GM23248 (cell line): ENCODE results near the gene WWTR1.

Source experiments
- EZH2 ChIP-seq: fragments of 200-600 bp; sonication (generic); IDR thresholded peaks from 2 replicates; pipeline ENCODE4 v1.6.1; 2018; ENCODE audit warnings: antibody characterized with exemption, mild to moderate bottlenecking; ENCODE audit not compliant: insufficient read depth, poor library complexity, severe bottlenecking
- EZH2phosphoT487 ChIP-seq: fragments of 200-600 bp; sonication (generic); IDR thresholded peaks from 2 replicates; pipeline ENCODE4 v1.6.1; 2018; ENCODE audit warnings: antibody characterized with exemption, moderate library complexity, mild to moderate bottlenecking, low read depth; ENCODE audit not compliant: insufficient read depth

DNA sequence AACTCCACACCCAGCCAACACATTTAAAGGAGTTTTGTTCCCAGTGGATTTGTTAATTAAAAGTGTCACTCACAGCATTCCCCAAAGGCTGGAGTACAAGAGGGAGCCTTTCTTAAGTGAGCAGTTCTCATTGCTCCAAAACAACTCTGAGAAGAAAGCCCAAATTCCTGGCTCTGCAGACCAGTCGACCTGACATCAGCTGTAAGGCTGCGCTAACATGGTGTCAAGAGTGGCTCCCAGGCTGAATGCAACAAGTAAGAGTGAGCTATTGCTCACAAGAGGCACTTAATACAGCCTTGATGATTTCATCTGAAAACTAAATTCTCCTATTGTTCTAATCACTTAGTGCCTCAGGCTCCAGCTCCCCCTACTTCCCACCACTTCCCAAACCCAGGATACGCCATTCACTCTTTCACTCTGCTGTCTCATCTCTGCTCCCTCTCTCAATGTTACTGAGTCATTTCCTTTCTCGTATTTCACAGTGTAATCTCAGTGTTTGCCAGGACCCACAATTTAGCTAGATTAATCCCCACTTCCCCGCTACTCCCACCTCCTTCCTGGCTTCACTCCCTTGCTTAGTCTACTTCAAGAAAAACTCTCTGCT, 81.8 kb downstream of the WWTR1 start:
- no peak for TF ChIP-seq EZH2phosphoT487
- TF ChIP-seq EZH2: no peak
